CD4-positive, alpha-beta T cell treated with Interleukin-17A for 4 hours (primary cell): ENCODE results near the gene GAS7.
"Not testable (repeated sequence)": the region's sequence is repeated elsewhere in the genome, so short reads cannot be mapped to it uniquely, and the experiment has no call there.

Experiments used
- DNase-seq: peaks from one replicate; pipeline ENCODE4 v3.0.0-alpha.2; 2020; ENCODE audit warnings: mixed read lengths

GAS7 gene

DNA sequence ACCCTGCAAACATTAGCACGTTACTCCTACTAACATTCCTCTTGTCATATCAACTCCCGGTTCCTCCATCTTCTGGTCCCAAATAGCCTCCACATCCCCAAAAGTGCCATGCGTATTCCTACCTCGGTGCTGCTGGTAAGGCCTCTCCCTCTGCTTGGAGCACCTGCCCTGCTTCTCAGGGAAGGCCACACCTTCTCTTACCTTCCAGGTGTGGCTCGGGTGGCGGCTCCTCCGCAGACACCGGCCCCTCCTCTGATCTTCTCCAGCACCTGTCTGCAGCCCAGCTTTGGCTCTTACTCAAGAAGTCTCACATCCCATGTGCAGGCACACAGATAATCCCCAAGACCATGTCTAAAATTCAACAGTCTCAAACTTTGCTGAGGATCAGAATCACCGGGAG lies 92.3 kb downstream of the GAS7 start:
- DNase-seq, result no peak

DNA sequence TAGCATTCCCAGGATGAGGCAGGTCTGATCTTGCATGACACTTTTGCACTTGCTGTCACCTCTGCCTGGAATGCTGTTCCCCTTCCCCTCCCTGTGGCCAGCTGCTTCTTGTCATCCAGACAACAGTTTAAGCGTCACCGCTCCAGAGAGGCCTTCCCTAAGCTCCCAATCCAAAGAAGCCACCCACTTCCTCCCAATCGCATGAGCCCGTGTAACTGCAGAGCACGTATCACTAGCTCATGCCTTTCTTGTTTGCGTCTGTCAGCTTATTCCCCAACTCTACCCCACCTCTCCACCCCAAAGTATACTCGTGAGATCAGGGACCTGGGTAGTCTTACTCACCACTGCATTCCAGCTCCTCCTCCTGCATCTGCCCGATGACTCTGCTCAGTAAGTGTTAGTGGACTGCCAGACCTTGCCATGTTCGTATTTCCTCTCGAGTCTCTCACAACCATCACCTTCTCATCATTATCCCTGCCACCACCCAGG lies 92.8 kb downstream of the GAS7 start:
- DNase-seq, result no peak

DNA sequence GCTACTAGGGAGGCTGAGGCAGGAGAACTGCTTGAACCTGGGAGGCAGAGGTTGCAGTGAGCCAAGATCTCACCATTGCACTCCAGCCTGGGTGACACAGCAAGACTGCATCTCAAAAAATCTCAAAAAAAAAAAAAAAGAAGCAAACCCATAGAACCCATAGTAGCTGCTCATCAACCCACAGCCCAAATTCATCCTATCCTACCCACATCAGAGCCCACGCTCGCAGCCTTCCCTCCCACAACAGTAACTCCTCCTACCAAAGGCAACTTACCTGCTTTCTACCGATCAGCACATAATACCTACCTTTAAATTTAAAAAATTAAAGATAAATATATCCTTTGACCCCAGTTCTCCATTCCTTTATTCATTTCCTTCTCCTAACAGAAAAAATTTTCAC lies 94.7 kb downstream of the GAS7 start:
- no peak for DNase-seq

DNA sequence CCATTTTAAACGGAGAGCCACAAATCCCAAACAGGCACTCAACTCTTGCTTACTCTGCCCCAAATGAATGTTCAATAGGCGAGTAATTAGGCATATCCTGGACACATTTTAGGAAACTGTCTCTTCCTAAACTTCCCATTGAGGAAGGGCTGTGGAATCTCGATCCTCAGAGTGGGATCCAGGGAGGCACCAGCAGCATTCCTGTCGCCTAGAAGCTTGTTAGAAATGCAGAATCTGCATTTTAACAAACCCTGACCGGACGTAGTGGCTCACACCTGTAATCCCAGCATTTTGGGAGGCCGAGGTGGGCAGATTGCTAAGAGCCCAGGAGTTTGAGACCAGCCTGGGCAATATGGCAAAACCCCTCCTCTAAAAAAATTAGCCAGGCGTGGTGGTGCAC lies 95.6 kb downstream of the GAS7 start:
- no peak for DNase-seq

DNA sequence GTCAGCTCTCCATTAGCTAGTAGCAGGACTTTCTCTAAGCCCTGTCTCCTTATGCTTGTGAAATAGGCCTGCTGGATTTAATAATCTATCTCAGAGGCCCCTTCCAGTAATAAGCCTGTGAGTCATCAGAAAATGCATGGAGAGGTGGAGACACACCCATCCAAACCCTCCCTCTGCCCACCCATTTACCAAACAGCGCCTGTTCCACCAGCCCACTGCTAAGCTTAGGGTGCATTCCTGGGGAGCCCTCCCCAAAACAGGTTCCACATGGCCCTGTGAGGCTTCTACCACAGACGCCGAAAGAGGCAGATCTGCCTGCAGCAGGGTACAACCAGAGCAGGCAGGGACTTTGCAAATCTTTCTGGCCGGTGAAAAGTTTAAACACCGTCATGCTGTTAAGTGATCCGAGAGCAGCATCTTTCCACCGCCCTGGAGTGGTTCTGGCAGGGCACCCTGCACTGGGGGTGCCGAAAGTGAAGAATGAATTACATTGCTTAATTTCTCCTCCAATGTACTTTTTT lies 99.3 kb downstream of the GAS7 start:
- no peak for DNase-seq

DNA sequence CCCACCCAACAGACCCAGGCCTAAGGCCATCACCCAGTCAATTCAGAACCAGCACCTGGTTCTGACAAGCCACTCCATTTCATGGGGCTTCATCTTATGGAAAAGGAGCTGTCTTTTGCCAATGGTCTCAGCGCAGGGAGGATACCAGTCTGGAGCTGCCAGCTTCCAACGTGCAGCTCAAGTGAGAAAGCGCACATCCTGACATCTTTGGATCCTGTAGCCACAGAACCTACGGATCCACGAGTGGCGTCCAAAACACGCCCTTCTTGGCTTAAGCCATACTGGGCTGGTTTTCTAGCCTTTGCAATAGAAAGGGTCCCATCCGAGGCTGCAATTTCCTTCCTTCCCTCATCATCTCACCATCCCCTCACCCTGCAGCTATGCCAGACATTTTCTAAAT lies 101.8 kb downstream of the GAS7 start:
- no peak for DNase-seq

DNA sequence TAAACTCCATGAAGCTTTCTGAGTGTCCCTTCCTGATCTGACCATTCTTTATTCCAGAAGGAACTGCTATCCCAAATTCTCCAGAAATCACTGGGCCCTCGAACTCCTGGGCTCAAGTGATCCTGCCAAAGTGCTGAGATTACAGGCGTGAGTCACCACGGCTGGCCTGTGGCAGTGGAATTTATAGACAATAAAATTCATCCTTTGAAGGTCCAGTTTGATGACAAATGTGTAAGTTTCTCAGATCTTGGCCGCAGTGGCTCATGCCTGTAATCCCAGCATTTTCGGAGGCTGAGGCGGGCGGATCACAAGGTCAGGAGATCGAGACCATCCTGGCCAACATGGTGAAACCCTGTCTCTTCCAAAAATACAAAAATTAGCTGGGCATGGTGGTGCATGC lies 103.1 kb downstream of the GAS7 start:
- DNase-seq, result not testable (repeated sequence)

DNA sequence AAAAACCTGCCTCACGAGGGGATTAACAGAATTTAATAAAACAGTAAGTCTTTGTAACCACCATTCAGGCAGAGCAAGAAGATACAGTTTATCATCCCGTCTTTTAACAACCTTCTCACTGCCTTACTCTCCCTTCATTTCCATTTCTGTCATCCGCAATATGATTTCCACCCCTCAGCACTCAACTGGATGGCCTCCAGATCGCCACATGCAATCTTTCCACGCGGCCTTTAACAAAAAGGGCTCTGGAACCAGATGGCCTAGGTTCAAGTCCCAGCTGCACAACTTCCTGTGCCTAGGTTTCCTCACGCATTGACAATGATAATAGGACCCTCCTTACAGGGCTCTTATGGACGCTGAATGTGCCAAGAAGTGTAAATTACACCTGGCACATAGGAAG lies 103.6 kb downstream of the GAS7 start:
- no peak for DNase-seq

DNA sequence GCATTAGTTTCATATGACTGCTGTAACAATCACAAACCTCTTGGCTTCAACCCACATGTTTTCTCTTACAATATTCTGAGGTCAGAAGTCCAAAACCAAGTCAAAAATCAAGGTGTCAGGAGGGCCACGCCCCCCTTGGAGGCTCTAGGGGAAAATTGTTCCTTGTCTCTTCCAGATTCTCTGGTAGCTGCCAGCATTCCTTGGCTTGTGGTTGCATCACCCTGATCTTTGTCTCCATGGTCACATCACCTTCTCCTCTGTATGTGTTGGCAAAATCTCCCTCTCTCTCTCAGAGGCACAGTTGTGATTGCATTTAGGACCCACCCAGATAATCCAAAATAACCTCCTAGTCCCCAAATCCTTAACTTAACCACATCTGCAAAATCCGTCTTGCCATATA lies 105.8 kb downstream of the GAS7 start:
- no peak for DNase-seq

DNA sequence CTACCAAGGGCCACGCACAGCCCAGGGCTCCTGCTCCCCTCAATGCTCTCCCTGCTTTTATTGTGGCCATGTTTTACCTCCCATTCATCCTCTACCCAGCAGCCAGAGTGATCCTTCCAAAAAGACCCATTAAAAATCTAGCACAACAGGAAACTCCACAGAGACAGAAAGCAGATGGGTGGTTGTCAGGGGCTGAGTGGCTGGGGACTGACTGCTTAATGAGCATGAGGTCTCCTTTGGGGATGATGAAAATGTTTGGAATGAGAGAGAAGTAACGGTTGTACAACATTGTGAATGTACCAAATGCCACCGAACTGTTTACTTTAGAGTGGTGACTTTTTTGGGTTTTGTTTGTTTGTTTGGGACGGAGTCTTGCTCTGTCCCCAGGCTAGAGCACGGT lies 107.4 kb downstream of the GAS7 start:
- DNase-seq, result no peak

DNA sequence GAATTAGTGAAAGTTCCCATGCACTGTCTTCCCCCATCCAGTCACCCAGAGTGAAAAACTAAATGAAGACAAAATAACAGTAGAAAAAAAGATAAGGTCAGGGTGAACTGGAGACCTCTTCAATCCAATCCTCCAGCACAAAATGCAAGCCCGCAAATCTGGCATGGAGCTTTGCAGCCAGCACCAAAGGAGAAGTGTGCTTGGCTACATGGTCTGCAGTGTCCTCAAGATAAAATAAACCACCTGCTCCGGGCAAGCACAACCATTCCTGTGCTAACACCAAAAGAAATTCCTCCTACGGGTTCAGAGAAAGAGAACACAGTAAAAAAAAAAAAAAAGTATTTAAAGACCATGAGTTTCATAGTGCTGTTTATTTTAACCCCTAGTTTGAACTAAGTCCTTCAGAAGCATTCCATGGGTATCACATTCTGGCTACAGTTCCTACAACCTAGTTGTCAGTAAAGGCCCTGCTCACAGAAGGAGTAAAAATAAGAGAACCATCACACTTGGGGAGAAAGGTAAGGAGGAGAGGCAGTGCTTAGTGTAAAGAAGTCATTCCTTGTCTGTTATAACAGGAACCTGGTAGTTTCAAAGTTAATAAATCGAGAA lies 109.1 kb downstream of the GAS7 start:
- DNase-seq, result no peak

DNA sequence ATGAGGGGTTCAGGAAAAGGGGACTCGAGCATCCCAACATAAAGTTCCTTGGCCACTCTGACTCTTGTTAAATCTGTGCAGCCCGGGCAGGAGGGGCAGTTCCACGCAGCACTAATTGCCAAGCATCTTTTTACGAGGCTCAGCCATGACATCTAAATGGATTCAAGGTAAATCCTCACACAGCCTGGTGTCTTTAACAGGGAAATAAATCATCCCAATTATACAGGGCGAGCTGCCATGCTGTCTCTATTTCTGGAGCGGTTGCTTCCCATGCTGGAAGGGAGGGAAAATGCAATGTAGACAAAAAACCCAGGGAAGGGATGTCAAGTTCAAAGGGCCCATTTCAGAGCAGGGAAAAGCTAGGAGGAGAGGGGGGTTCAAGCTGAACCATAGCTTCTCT lies 110.0 kb downstream of the GAS7 start:
- no peak for DNase-seq

DNA sequence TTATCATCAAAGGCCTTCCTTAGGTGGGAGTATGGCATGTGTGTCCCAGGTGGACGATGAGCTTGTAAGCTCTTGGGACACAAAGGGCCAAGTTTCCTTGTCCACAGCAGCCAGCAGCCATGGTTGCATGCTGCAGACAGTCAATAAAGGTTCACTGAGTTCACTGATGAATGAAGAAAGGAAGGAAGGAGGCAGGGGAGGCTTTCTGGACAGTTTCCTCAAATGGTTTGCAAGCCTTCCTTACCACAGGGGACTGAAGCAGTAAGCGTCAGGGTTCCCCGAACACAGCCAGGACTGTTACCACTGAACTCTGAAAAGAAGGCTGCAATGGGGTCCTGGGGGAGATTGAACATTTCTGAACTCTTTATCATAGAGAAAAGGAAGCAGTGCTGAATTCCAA lies 111.1 kb downstream of the GAS7 start:
- DNase-seq, result no peak

DNA sequence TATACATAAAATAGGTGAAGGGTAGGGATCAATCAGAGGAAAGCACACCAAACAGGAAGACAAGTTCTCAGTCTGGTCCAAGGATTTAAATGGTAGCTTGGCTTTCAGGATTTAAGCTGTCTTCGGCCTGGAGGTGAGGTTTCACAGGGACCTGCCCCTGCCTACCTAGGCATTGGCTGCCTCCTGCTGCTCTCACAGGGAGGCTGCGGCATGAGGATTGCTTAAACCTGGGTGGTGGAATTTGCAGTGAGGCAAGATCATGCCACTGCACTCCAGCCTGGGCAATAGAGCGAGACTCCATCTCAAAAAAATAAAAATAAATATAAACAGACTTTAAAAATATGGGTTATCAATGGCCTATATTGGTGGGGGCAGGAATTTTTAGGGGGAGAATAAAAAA lies 114.5 kb downstream of the GAS7 start:
- no peak for DNase-seq

DNA sequence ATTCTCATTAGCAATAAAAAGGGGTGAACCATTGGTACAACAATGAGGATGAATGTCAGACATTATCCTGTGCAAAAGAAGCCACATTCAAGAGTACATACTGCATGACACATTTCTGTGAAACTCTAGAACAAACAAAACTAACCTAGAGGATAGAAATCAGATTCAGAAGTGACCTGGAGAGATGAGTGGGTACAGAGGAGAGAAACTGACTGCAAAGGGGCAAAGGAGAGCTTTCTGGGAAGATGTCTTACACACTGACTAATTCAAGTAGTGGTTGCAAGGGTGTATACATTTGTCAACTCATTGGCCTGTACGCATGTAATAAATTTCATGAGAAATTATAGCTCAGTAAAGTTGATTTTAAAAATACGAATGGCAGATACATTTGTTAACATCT lies 115.6 kb downstream of the GAS7 start:
- DNase-seq, result no peak

DNA sequence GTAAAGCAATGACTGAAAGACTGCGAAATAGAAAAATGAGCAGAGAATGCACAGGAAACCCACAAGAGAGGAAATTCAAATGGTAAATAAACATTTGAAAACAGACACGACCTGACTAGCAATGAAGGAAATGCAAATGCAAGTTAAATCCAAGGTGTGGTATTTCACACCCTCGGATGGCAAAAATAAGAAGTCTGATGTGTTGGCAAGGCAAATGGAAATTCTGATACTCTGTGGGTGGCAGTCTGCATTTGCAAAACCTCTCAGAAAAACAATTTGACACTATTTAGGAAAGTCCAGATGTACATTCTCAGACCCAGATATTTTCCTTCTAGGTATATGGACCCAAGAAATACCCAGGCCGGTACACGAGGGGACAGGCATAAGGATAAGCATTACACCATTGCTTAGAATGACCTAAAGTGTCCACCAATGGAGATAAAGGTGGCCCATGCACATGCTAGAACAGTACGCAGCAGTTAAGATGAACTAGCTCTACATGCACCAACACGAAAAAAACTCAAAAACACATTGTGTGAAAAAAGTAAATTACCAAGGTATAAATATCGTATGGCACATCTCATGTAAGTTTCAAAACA lies 116.7 kb downstream of the GAS7 start:
- no peak for DNase-seq

DNA sequence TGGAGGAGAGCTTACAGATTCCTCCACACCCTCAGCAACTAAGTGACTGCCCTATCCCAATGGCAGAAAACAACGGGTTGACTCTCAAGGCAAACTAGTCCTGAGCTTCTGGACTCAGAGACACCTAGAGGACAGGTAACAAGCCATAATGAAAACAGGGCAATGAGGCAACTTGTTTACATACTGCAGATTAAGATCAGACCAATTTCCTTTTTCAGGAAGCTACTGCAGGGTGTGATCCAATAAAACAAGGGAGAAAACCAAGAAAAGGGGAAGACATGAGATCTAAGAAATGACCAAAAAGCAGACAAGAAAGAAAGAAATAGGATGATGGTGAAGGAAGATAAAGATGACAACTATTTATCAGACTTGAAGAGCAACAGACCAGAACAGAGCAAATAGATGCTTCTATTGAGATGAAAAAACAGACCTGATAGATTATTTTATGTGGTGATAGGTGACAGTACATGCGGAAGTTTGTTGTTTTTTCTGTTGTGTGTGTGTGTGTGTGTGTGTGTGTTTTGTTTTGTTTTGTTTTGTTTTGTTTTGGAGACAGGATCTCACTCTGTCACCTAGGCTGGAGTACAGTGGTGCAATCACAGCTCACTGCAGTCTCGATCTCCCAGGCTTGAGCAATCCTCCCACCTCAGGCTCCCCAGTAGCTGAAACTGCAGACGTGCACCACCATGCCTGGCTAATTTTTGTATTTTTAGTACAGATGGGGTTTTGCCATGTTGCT lies 120.7 kb downstream of the GAS7 start:
- no peak for DNase-seq

DNA sequence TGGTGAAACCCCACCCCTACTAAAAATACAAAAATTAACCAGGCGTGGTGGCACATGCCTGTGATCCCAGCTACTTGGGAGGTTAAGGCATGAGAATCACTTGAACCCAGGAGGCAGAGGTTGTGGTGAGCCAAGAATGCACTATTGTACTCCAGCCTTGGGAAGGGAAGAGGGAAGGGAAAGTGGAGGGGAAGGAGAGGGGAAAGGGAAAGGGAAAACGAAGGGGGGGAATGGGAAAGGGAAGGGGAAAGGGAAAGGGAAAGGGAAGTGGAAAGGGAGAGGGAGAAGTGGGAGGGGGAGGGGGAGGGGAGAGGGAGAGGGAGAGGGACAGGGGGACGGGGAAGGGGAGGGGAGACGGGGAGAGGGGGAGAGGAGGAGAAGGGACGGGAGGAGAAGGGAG lies 122.5 kb downstream of the GAS7 start:
- no peak for DNase-seq

DNA sequence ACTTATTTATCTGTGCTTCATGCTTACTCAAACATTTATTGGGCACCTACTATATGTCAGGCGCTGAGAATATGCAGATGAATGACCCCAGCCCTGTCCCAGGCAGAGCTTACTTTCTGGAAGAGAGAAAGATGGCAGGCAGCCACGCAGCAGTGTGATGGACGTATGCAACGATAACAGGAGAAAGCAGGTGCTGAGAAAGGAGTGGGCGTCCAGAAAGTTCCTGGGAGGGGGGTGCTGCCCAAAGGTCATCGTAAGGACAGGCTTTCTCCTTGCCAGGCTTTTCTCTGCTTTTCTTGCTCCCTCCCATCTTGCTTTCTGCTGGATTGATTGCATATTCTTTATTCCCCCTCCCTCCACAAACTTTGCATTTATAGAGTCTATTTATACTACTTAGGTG lies 124.5 kb downstream of the GAS7 start:
- DNase-seq, result no peak

DNA sequence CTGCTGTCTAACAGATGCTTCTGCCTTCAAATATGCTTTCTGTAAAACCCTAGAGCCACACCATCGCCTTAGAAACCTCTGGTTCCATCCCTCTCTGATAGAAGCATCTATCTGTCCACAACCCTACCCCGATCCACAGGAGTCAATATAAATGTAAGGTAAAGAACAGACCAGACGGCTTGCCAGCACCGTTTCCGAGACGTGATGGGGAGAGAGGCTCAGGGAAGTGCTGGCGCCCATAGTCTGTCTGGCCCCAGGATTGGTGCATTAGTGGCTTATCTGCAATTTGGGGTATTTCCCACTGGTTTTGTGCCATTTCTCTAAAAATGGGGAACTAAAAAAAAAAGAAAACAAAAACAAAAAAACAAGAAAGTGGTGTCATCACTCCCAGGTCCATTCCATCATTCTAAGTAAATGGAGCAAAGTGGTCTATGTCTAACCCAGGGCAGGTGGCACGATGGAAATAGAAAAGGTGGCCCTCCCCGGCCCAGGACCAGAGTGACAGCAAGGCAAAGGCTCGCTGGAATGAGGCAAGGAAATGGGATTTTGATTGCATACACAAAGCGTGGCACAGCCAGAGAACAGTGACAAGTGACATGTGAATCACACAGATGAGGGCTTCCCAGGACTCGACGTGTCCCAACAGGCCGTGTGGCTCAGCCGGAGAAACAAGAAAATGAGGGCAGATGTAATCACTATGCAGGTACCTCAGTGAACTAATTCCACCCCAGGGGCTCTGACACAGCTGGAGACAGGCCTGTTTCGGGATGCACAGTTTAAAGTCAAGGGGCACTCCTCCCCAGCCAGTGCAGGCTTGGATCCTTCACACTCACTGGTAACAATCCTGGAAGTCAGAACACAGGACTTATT lies 125.6 kb downstream of the GAS7 start:
- DNase-seq, result no peak

DNA sequence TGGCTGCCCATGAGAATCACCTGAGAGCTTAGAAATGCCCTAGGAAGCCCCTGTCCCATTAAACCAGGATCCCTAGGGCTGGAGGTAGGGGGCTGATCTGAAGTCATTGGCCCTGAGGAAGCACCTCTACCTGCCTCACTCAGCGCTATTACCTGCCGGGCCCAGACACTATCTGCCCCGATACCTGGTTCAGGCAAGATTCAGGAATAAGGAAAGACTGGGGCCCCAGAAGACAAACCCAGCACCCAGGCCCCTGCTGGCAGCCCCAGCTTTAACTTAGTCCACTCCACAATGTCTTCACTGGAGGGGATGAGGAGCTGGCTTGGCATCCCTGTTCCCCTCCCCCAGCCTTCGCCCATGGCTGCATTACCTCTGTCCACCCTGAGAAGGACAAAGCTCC lies 126.3 kb downstream of the GAS7 start:
- no peak for DNase-seq

DNA sequence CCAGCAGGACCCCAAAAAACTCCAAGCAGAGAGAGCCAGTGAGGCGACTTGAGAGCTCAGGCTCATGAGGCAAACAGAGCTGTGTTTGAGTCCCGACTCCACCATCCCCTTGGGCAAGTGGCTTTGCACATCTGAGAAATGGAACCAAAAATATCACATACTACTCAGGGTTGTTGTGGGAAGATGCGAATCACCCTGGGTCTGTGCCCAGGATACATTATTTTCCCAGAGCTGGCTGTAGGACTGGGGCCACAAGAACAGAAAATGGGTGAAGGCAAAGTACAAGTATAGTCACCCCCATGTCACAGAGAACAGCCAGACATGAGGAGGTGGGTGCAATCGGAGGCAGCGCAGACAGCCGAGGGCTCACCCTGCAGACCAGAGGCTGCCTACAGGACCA lies 127.3 kb downstream of the GAS7 start:
- no peak for DNase-seq

DNA sequence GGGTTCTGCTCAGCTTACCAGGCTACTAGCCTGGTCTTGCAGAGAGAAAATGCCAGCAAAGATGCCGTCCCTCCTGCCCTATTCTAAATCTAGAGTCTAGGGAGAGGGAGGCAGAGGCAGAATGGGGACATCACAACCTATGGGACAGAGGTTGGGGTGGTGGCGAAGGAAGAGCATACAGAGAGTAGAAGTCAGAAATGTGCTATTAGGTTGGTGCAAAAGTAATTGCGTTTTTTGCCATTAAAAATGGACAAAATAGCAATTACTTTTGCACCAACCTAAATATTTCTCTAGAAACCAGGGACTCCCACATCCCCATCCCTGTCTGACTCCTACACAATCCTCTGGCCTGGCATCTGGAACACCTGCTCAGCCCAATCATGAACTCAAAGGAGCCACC lies 127.7 kb downstream of the GAS7 start:
- DNase-seq, result no peak
